PC-9 (cell line): ENCODE data around the gene IP6K3.

ENCODE experiments used
- EZH2 ChIP-seq: fragments of 200-600 bp; sonication (generic); IDR thresholded peaks from 2 replicates; pipeline ENCODE4 v1.8.0; 2017; ENCODE audit warnings: antibody characterized with exemption, low read depth
- TF ChIP-seq, protein P1 (sequence below): fragments of 200-600 bp; sonication (generic); conservative IDR thresholded peaks from 2 replicates; pipeline ENCODE4 v1.6.1; 2017; ENCODE audit warnings: mixed run types, antibody characterized with exemption, mild to moderate bottlenecking, moderate library complexity

GRCh38 chr6:33766921-33767907 lies 20.5 kb upstream of the IP6K3 start:
- TF ChIP-seq, protein P1, sequence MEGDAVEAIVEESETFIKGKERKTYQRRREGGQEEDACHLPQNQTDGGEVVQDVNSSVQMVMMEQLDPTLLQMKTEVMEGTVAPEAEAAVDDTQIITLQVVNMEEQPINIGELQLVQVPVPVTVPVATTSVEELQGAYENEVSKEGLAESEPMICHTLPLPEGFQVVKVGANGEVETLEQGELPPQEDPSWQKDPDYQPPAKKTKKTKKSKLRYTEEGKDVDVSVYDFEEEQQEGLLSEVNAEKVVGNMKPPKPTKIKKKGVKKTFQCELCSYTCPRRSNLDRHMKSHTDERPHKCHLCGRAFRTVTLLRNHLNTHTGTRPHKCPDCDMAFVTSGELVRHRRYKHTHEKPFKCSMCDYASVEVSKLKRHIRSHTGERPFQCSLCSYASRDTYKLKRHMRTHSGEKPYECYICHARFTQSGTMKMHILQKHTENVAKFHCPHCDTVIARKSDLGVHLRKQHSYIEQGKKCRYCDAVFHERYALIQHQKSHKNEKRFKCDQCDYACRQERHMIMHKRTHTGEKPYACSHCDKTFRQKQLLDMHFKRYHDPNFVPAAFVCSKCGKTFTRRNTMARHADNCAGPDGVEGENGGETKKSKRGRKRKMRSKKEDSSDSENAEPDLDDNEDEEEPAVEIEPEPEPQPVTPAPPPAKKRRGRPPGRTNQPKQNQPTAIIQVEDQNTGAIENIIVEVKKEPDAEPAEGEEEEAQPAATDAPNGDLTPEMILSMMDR, result no peak
- TF ChIP-seq EZH2, result no peak
